Uterus (tissue), 4 donors: ENCODE measurements around the gene ISYNA1. TPM values are rescaled to one million over a fixed set of nuclear protein-coding genes. Genes with fewer than 3 reads are reported as not detected.

ENCODE experiments used
- DNase-seq, 2 donors: peaks; one replicate each; pipeline ENCODE4 v3.0.0-alpha.2; 2019 to 2020
- H3K27ac ChIP-seq, 2 donors: fragments of 200-600 bp; sonication (generic); 1 replicate in 1 of 2; 2 replicates in 1 of 2; pipeline ENCODE4 v1.5.1; 2016 to 2018
- H3K27me3 ChIP-seq, 2 donors: fragments of 200-600 bp; sonication (generic); one replicate each; pipeline ENCODE4 v1.5.1; 2018 to 2019; ENCODE audit warnings: control low read depth in 1 of 2
- H3K36me3 ChIP-seq, 2 donors: fragments of 200-600 bp; sonication (generic); one replicate each; pipeline ENCODE4 v1.5.1; 2019; ENCODE audit warnings: control low read depth in 1 of 2
- H3K4me1 ChIP-seq, 2 donors: fragments of 200-600 bp; sonication (generic); one replicate each; pipeline ENCODE4 v1.5.1; 2018 to 2019; ENCODE audit warnings: control low read depth in 1 of 2
- H3K4me3 ChIP-seq, 2 donors: fragments of 200-600 bp; sonication (generic); 1 replicate in 1 of 2; 2 replicates in 1 of 2; pipeline ENCODE4 v1.5.1; 2018 to 2019; ENCODE audit warnings: mild to moderate bottlenecking in 1 of 2
- H3K9me3 ChIP-seq, 2 donors: fragments of 200-600 bp; sonication (generic); one replicate each; pipeline ENCODE4 v1.5.1; 2019; ENCODE audit warnings: control low read depth in 1 of 2
- CTCF ChIP-seq, 4 experiments: fragments of 200-600 bp in 2 of 4; fragments of 450-650 bp in 2 of 4; sonication (generic) in 2 of 4; IDR thresholded peaks; one replicate each; pipeline ENCODE4 v1.5.1; 2016 to 2019; ENCODE audit warnings: antibody characterized with exemption in 4 of 4, mild to moderate bottlenecking in 2 of 4, moderate library complexity in 1 of 4
- POLR2A ChIP-seq, 2 donors: fragments of 450-650 bp; IDR thresholded peaks; one replicate each; pipeline ENCODE4 v1.6.1; 2016; ENCODE audit warnings: antibody characterized with exemption in 2 of 2, mild to moderate bottlenecking in 1 of 2, moderate library complexity in 1 of 2
- intact Hi-C: fragments of 100-400 bp; cut with DNase I; formaldehyde crosslinking; loops from one replicate; pipeline ENCODE4 v1.15.1; 2023; ENCODE audit warnings: low total_unique reads
- total RNA-seq, 4 donors: library from RNA; depleted of rRNA in 3 of 4; stranded (reverse); fragments of >200 nt in 3 of 4; gene quantifications; one replicate each; pipeline versions ENCODE4 v1.1.0 to v1.2.4, GENCODE V29; 2014 to 2023
- donor health status: DM: yes; HTN: yes; CAD: no.

The ISYNA1 gene
- total RNA-seq, 4 donors from 2014 or later: 56.8 to 152 (median 106) TPM

DNA sequence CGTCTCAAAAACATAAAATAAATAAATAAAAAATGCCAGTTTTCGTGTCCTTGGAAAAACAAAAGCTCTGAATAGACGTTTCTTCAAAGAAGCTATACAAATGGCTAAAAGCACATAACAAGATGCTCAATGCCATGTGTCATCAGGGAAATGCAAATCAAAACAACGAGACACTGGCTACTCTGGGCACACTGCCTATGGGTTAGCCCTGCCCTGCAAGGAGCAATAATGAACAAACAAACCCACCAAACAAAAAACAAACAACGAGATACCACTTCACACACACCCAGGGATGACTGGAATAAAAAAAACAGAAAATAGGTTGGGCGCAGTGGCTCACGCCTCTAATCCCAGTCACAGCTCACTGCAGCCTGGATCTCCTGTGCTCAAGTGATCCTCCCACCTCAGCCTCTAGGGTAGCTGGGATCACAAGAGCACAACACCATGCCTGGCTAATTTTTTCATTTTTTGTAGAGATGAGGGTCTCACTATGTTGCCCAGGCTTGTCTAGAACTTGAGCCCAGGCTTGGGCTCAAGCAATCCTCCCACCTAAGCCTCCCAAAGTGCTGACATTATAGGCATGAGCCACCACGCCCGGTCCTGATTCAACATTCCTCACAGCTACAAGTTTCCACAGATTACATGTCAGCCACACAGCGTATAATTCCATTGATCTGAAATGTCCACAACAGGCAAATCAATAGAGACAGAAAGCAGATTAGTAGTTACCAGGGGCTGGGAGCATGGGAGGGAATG lies 15.5 kb upstream of the ISYNA1 start:
- no peak for DNase-seq
- H3K27ac ChIP-seq: no peak overlapping the region
- no peak overlapping the region for H3K4me3 ChIP-seq
- no peaks in the 10 kb centered on the region for H3K9me3 ChIP-seq
- intact Hi-C loops: loop anchor here (10.0 kb wide), 1 partner anchor 391 kb away; no protein-coding TSS in a partner anchor
- H3K27me3 ChIP-seq: no peaks in the 10 kb centered on the region
- H3K36me3 ChIP-seq: no peaks in the 10 kb centered on the region
- H3K4me1 ChIP-seq: peaks cover 0 to 4% of the 10 kb centered on the region in 2 donors
- TF ChIP-seq POLR2A (IDR thresholded peaks at IDR 0.05) (no peak), CTCF (IDR thresholded peaks at IDR 0.05) (no peak)

DNA sequence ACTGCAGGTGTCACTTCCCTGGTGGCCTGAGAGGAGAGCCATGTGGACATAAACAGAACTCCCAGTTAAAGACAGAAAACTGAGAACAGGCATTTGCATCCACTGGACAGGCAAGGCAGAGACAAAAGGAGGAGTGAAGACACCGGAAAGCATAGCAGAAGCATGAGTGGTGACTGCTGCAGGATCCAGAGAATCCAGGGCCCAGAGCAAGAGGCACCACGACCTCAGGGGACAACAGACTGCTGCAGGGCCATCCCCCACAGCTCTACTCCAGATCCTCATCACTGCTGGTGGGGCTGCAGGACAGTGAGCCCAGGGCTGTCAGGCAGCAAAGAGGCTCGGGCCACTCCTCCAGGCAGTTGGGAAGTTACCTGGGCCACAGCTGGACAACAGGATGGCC lies 14.5 kb upstream of the ISYNA1 start:
- H3K27me3 ChIP-seq: no peaks in the 10 kb centered on the region
- intact Hi-C loops: loop anchor here (10.0 kb wide), 1 partner anchor 392 kb away; no protein-coding TSS in a partner anchor
- no peak overlapping the region for H3K4me3 ChIP-seq
- TF ChIP-seq CTCF (IDR thresholded peaks at IDR 0.05): no peak
- TF ChIP-seq POLR2A (IDR thresholded peaks at IDR 0.05): no peak
- H3K9me3 ChIP-seq: no peaks in the 10 kb centered on the region
- H3K27ac ChIP-seq: no peak overlapping the region
- DNase-seq: no peak
- H3K36me3 ChIP-seq: no peaks in the 10 kb centered on the region
- H3K4me1 ChIP-seq: peaks cover 0 to 4% of the 10 kb centered on the region in 2 donors

- no peaks in the 10 kb centered on the region for H3K9me3 ChIP-seq
- H3K4me1 ChIP-seq: peaks cover 0 to 4% of the 10 kb centered on the region in 2 donors
- intact Hi-C loops: loop anchor here (10.0 kb wide), 1 partner anchor 394 kb away; no protein-coding TSS in a partner anchor
- no peaks in the 10 kb centered on the region for H3K27me3 ChIP-seq
- H3K36me3 ChIP-seq: no peaks in the 10 kb centered on the region
- no peak overlapping the region for H3K4me3 ChIP-seq
- DNase-seq: peak; percentile 89 to 90
- H3K27ac ChIP-seq: peak overlapping the region in 1 of 2 donors; percentile 2
- TF ChIP-seq POLR2A (IDR thresholded peaks at IDR 0.05) (no peak), CTCF (IDR thresholded peaks at IDR 0.05) (peak; percentile 96 to 97 (median 97))
These were observed 13.3 kb upstream of the ISYNA1 start for GRCh38 chr19:18450931-18451836.

GRCh38 chr19:18450021-18450930 lies 12.3 kb upstream of the ISYNA1 start:
- Histone ChIP-seq H3K9me3 (no peaks in the 10 kb centered on the region), H3K27ac (no peak overlapping the region), H3K4me3 (no peak overlapping the region), H3K27me3 (no peaks in the 10 kb centered on the region), H3K4me1 (peaks cover 0 to 4% of the 10 kb centered on the region in 2 donors), H3K36me3 (no peaks in the 10 kb centered on the region)
- intact Hi-C loops: loop anchor here (10.0 kb wide), 1 partner anchor 395 kb away; no protein-coding TSS in a partner anchor
- TF ChIP-seq POLR2A (IDR thresholded peaks at IDR 0.05) (no peak), CTCF (IDR thresholded peaks at IDR 0.05) (no peak)
- no peak for DNase-seq
